Testis (tissue), 2 donors: Measurements from ENCODE around the gene RFC2.

Source experiments
- CTCF ChIP-seq, 3 experiments: fragments of 450-650 bp in 2 of 3; fragments of 200-600 bp in 1 of 3; sonication (generic) in 1 of 3; IDR thresholded peaks; one replicate each; pipeline ENCODE4 v1.5.1; 2016 to 2019; ENCODE audit warnings: antibody characterized with exemption in 3 of 3, mild to moderate bottlenecking in 2 of 3, moderate library complexity in 1 of 3
- POLR2A ChIP-seq: fragments of 450-650 bp; IDR thresholded peaks from one replicate; pipeline ENCODE4 v1.6.1; 2017; ENCODE audit warnings: antibody characterized with exemption, mild to moderate bottlenecking, moderate library complexity

- TF ChIP-seq CTCF (IDR thresholded peaks at IDR 0.05) (no peak), POLR2A (no peak)
Measured at GRCh38 chr7:74225400-74225799, 28.8 kb downstream of the RFC2 start.
